Measurements from ENCODE around the gene MTTP.

The MTTP gene

DNA sequence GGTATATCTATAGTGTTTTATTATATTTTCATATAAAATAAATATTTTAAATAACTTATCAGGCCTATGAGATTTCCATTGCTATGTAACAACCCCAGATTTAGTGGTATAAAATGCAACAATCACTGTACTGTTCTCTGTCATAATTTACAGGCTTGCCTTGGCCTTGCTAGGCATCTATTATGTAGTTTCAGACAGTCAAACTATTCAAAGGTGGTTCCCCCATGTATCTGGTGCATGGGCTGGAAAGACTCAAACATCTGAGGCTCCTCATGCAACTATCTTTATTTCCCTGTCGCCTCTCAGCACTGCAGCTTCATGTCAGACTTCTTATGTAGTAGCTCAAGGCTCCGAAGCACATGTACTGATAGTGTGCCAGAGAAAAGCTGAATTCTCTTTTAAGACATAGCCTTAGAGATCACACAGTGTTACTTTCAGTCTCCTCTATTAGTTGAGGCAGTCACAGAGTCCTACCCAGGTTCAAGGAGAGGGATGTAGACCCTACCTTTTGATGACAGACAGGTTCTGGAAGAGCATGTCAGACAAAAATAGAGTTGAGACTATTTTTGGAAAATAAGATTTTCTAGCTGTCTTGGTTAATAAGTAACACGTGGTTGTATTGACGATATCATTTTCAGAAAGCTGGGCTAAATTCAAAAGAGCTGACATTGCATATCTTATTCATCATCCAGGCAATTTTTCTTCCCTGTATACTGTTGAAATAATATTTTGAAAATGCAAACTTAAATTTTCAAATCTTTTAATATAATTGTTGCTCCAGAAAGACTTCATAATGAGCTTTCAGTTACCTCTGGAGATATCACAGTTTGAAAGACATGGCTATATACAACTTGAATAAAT lies 19.4 kb downstream of the MTTP start:
- no peak for DNase-seq (ENCODE audit: low read depth)

DNA sequence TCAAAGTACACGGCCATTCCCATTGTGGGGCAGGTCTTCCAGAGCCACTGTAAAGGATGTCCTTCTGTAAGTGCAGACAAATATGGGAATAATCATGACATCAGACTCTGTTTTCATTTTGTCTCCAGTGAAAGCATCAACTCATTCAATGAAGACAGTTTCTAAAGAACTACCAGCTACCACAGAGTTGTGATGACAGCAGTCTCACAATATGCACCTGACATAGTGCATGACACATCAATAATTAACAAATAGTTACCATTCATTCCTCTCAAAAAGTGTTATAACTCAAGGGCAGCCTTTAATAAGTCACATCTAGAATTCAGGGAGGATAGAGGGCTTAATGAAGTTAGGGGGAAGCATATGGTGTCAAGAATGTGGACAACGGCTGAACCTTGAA lies 20.2 kb downstream of the MTTP start:
- DNase-seq (ENCODE audit: low read depth), result no peak

DNA sequence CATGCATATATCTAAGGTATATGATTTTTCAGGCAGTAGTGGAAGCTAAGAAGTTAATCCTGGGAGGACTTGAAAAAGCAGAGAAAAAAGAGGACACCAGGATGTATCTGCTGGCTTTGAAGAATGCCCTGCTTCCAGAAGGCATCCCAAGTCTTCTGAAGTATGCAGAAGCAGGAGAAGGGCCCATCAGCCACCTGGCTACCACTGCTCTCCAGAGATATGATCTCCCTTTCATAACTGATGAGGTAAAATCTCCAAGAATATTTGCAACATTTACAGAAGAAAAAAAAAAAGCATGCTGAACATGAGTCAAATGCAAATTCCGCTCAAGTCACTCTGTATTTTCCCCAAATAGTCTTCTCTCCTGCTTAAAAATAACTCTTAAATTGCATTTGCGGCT lies 32.1 kb downstream of the MTTP start:
- DNase-seq (ENCODE audit: low read depth), result no peak

DNA sequence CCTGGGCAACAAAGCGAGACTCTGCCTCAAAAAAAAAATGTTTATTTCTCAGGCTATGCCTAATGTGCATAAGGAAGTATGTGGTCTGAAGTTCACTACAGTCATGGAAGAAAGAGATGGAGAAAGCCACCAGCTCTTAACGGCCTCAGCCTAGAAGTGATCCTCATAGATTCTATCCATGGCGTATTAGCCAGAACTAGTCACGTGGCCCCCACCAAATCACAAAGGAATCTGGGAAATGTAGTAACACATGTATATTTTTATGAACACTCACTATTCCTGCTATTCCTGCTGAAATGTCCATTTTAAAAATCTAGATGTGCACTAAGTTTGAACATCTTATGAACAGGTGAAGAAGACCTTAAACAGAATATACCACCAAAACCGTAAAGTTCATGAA lies 33.8 kb downstream of the MTTP start:
- DNase-seq (ENCODE audit: low read depth), result no peak

DNA sequence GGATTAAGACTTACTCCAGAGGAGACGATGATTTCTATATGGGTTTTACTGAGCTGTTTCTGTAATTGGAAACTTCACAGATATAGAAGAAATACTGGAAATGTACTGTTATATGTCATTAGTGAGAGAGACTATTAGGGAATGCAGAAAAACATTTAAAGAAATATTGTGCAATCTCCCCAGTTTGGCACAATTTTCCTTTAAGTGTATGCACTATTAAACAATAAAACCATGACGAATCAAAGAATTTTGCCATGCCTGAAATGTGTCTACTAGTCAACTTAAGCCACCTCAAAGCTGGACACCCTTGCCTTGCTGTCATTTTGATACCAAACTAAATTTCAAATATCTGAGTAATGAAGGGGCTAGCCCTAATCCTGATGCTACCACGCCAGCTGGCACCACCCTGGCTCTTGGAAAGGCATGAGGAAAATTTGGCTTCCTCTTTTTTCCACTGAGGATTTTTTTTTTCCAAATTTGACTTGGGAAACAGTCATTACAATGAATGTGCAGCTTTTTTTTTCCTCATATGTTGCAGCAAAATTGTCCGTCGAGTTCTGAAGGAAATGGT lies 36.1 kb downstream of the MTTP start:
- DNase-seq (ENCODE audit: low read depth), result no peak

DNA sequence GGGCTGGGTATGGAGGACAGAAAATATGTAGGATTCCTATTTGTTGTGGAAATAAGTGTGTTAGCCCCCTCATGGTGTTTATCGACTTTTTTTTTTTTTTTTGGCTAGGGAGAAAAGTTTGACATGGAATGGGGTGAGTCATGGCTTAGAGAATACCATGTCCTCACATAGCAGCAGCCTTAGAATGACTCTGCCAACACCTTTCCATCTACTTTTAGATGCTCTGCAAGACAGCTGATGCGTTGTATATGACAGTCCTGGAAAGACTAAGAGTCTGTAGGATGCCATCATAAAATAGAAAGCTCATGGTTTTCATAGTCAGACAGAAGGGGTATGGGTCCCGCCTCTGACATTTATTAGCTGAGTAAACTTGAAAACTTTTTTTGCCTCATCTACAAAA lies 37.7 kb downstream of the MTTP start:
- no peak for DNase-seq (ENCODE audit: low read depth)

DNA sequence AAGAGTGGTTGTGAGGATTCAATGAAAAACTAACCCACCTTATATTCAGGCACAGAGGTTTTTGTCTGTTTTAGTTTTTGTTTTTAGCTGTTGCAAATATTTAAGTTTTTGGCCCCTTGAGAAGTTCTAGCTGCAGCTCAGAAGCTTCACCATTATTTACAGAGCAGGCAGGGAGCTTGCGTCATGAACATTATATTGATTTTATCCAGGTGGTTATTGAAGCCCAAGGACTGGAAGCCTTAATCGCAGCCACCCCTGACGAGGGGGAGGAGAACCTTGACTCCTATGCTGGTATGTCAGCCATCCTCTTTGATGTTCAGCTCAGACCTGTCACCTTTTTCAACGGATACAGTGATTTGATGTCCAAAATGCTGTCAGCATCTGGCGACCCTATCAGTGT lies 38.1 kb downstream of the MTTP start:
- DNase-seq (ENCODE audit: low read depth), result no peak

DNA sequence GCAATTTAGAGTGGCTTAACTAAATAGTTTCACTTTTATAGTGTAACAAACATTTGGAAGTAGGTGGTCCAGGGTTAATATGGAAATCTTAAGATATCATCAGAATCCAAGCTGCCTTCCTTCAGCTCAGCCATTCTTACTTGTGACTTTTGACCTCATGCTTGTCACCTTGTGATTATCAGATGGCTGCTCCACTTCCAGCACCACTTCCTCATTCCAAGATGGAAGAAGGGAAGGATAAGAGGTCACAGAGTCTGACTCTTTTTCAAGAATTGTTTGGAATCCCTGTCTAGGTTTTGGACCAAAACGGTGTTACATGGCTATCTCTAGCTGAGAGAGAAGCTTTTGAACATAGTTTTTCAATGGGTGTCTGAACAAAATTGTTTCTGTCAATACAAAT lies 39.9 kb downstream of the MTTP start:
- no peak for DNase-seq (ENCODE audit: low read depth)

DNA sequence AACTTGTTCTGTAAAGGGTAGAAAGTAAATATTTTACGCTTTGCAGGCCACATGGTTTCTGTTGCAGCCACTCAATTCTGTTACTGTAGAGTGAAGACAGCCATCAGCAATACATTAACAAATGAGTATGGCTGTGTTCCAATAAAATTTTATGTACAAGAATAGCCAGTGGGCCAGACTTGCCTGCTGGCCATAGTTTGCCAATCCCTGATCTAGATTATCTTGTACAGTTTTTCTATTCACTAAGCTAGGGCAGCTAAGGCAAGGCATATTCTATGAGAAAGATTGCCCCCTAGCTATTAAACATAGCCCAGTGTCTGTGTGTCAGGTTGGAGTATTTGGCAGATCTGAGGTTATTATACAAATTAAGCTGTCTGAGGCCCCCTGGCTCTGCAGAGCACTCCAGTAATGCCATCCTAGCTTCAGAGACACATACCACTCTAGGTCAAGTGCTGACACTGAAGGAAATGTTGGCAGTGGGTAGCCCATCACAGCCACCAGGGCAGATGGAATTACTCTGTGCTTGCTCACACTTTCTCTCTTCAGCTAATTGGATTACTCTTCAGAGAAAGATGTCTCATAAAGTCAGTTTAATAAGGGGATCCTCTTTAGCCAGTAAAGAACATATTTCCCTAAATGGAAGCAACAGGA lies 40.7 kb downstream of the MTTP start:
- DNase-seq (ENCODE audit: low read depth), result no peak

DNA sequence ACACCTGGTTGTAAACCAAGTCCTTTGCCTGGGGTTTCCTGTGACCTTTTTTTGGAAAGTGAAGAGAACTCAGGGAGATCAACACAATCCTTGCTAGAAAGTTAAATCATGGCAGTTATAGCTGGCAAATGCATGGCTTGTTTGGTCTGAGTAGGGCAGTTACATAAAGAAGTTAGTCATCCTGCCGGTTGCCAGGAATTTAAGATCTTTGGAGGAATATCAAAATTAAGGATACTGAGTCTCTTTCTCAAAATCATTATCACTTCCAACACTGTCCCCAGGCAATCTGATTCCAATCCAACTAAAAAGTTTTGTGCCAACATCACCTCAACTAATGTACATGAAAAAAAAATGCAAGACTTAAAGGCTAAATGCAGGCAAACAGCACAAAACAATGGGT lies 42.8 kb downstream of the MTTP start:
- no peak for DNase-seq (ENCODE audit: low read depth)

DNA sequence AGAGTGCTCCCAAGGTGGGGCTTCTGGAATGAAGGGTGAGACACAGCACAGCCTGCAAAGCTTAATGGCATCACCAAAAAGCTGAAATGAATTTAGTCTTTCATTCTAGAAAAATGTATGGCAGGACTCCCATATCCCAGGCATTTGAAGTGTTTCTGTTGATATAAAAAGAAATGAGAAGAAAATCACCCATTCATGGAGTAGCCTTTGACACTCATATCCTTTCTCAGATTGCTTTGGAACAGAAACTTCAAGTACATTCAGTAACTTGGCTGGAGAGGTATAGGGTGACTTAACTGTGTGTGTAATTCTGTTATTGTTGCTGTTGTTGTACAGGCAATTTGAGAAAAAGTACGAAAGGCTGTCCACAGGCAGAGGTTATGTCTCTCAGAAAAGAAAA lies 47.7 kb downstream of the MTTP start:
- no peak for DNase-seq (ENCODE audit: low read depth)

DNA sequence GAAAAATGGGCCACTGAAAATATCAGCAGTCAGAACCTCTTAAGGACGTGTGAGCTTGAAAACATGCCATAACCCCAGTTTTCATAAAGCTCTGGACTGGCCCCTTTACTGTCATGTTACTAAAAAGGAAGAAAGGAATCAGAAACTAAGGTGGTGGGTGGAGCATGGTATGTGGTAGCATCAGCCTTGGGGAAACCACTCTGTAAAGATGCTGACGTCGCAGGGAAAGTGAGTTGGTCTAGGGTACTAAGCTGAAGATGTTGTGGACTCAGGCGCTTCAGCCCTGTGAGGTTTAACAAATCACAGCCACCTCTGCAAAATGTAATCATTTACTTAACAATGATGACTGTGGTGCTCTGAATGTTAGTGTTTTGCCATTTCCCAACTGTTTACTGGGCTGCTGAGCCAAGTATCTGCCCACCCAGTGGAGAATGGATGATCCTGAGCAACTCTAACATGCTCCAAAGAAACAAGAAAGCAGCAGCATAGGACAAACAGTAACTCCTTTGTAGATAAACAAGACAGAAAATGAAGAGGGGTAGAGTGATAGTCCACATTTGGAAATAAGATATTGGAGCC lies 49.6 kb downstream of the MTTP start:
- DNase-seq (ENCODE audit: low read depth), result no peak

DNA sequence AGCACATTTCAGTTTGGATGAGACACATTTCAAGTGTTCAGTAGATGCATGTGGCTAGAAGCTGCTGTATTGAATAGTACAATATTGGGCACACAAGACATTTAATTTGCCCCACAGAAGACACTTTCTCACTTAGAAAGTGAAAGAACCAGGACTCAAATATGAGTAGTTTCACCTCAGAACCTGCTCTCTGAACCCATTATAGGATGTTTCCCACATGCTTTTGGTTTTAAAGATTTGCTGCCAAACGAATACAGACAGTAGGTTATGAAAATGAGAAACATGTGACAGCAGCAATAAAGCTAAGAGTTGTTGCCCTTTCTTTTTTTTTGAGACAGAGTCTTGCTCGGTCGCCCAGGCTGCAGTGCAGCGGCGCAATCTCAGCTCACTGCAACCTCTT lies 50.7 kb downstream of the MTTP start:
- no peak for DNase-seq (ENCODE audit: low read depth)

DNA sequence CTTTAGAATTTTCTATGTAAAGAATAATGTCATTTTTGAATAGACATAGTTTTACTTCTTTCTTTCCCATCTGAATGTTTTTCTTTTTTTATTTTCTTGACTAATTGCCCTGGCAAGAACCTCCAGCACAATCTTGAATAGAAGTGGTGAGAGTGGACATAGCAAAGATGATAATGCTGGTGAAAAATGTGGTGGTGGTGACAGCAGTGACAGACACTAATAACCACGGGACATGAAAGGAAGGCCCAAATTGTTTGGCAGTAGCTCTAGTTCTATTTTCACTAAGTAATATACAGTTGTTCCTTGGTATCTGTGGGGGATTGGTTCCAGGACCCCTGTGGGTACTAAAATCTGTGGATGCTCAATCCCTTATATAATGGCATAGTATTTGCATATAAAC lies 53.4 kb downstream of the MTTP start:
- no peak for DNase-seq (ENCODE audit: low read depth)

DNA sequence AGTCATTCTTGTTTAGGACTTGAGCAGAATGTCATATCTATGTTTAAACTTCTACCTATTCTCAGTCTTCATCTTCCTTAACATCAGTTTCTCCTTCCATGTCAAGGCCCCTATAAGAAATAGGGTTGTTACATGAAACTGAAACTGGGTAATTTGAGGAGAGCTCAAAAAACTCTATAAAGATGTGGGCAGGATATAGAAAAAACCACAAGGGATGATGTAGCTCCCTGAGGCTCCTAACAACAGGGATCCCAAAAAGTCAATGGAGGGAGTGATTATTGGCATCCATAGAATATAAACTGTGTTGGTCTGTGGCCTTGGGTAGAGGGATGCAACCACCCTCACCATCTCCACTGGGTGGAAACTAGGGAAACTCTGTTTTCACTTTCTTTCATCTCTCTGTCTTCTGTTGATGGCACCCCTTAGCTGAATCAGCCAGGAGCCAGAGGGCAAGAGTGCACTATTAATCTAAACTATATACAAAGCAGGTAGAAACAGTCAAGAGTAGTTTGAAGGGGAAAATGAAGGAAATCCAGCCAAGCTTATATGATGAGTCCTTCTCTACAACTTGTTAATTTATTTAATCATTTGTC lies 55.4 kb downstream of the MTTP start:
- no peak for DNase-seq (ENCODE audit: low read depth)

DNA sequence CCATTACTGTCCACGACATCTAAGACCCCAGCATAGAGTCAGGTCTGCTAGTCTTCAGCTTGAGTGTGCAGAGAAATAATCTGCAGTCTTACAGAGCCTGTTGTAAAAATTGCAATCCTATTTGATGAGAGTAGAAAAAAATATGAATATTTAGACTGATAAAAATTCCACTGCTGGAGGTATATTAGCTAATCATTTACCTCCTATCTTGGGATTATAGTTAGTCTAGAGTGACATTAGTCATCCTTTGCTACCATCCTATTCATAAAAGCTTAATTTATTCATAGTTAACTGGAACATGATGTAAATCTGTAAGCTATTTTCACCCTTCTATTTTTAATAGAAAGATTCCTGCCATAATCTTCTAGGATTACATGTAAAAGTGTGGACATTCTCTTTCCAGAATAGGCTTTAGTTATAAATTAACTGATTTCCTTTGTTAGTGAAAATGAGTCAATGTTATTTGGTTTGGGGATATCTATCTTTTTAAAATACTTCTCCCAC lies 56.3 kb downstream of the MTTP start:
- DNase-seq (ENCODE audit: low read depth), result no peak

DNA sequence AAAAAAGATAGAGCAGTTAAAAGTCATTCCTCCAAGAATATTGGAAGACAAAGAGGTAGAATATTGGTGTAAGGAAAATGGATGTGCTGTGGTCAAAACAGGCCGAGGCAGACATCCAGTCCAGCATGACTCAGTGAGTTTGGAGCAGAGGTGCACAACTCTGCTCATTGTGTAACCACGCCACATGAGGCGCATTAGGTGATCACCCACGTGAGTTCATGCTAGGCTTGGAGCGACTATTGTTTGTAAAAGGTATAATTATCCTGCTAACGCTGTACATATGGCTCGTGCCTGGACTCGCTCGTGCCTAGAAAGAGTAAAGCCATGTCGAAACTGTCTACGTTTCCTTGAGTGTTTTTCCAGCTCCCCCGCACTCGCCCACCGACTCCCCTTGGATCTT lies 59.1 kb downstream of the MTTP start:
- no peak for DNase-seq (ENCODE audit: low read depth)

DNA sequence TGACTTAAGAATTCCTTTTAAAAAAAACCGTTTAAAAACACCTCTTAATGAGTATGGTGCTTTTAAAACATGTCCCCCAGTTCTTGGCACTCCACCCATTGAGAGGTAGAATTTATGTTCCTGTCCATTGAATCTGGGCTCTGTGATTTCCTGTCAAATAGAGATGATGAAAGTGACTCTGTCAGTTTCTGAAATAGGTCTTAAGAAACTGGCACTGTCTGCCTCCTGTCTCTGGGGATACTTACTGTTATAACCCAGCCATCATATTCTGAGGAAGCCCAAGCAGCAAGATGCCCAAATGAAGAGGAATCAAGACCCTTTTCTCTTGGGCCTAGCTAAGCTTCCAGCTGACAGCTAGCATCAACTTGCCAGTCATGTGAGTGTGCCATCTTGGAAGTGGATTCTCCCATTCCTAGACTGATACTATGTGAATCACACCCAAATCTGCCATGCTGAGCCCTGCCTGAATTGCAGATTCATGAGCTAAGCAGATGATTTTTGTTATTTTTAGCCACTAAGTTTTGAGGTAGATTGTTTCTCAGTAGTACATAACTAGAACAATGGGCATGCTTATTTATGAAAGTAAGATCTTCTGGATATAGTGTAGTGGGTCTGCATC lies 60.2 kb downstream of the MTTP start:
- DNase-seq (ENCODE audit: low read depth), result no peak

DNA sequence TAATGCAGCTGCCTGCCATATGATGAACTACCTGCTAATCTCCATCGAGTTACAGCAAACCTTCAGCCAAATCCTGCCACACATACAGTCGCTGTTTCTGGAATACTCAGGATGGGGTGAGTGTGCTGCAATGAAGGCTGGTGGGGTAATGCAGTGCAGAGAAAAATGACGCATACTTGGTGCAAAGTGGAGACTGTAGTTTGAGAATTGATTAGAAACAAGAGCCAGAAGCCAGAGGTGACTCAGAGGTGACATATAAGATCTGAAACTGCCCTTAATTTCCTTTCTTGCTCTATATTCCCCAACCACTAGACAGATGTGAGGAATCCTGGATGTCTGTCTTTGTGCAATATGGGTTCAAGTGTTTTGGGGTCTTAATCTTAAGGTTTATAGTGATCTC lies 61.0 kb downstream of the MTTP start:
- no peak for DNase-seq (ENCODE audit: low read depth)

DNA sequence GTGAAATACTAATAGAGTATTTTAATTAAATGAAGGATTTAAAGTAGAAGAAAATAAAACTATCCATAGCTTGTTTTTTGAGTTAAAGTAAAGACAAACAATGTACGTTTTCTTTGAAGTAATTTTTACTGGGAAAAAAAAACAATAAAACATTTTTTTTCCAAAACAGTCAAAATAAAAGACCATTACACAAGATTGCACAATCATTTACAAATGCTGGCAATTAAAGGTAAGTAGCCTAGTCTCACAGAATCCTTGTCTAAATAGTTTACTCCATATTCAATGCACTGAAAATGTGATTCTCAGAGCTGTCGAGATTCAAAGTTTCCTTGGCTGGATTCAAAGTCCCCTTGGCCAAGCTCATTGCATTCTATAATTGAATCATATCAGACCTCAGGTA lies 61.8 kb downstream of the MTTP start:
- DNase-seq (ENCODE audit: low read depth), result no peak

DNA sequence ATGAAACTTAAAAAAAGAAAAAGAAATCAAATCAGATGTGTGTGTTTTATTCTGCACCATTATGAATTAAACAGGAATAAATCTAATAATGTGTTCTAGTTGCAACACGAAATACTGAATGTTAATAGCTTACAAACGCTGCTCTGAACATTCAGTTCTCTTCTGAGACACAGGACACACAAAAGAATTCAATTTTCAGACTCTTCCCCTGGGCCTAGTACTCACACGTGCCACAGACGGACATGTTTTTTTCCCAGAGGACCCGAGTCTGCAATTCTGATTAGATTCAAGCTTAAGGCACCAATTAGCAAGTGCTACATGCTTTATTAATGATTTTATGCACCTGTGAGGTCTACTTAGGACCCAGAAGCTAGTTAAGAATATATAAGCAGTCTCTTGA lies 62.5 kb downstream of the MTTP start:
- DNase-seq (ENCODE audit: low read depth), result no peak

DNA sequence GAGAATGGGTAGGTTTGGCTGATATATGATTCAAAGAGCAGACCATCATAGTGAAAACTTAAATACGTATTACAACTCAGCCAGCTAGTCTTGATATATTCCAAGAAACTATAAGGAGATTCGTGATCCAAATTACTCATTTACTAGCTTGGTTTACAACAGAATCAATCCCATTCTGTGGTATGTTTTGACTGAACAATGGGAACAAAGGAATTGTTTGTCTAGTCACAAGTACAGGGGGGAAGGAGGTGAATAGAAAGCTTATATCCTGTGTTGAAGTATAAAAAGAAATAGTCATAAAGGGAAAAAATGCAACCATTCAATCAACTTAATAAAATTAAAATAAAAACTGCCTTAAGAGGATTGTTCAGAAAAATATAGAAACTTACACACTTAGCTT lies 66.1 kb downstream of the MTTP start:
- DNase-seq (ENCODE audit: low read depth), result no peak
